NCI-H524 treated with DMSO at 0.1 percent for 48 hours (cell line): Measurements from ENCODE around the gene NEDD4L.
A peak's percentile ranks its signal among the peaks of the same experiment; 100 is the strongest.
"Not testable (repeated sequence)": the region's sequence is repeated elsewhere in the genome, so short reads cannot be mapped to it uniquely, and the experiment has no call there.

Source experiments
- DNase-seq: peaks from one replicate; lab custom pipeline; 2025; lab: John Stamatoyannopoulos, UW

Gene NEDD4L

DNA sequence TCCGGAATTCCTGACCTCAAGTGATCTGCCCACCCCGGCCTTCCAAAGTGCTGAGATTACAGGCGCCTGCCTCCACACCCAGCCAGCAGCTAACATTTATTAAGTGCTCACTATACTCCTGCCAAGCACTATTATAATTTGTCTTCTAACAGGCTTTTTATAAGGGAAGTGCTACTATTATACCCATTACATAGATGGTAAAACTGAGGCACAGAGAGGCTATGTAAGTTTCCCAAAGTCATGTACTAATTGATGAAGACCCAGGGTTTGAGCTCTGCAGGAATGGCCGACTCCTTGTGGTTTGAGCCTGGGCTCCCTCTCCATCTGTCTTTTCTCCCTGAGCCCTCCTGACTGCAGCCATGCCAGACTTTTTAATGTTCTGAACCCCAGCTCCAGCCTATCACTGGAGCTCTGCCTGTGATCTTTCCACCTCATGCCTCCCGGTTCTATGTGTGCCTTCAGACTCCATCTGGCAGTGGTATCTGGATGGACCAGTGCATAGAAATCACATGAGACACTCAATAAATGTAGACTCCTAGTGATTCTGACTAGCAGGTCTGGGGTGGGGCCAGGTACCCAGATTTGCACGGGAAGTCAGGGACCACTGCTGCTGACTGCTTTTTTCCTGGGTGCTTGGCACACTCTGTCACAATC lies 197.1 kb downstream of the NEDD4L start:
- no peak for DNase-seq

DNA sequence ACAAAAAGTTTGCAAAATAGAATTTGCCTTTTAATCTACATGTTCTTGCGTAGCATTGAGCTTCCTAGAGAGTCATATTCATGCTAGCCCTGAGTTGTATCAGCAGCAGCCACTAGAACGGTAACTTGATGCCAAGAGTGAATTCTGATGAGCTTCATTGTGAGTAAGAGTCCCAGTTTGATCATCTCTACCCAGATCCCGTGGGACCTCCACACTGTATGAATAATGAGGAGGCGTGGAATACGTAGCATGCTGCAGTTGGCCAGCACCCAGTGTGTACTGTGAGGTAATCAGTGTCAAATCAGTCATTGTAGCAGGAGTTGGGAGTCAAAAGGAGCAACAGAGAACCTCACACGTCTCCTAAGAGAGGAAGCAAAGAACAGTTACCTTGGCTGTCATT lies 197.9 kb downstream of the NEDD4L start:
- peak; percentile 38 for DNase-seq

DNA sequence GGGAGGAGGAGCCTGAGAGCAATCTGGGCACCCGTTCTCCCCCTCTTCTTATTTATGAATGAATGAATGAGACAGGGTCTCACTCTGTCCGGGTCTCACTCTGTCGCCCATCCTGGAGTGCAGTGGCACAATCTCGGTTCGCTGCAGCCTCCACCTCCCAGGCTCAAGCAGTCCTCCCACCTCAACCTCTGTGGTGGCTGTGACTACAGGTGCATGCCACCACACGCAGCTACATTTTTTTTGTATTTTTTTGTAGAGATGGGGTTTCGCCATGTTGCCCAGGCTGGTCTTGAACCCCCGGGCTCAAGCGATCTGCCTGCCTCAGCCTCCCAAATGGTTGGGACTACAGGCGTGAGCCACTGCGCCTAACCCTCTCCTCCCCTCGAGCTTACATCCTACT lies 198.4 kb downstream of the NEDD4L start:
- no peak for DNase-seq

DNA sequence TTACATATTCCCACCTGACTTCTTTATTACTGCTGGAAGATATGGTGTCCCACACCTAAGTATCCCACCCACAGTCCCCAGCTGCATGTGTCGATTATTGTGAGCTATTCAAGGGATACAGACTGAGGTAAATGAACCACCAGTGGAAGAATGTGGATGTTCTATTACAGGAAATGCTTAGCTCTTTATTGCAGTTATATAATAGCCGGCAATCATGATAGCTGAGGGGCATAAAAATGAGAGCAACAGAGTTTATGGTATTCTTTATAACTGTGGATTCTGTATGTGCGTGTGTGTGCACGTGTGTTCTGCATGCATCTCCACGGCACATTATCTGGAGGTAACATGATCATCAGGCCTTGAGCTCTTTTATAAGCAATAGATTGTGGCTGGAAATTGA lies 198.9 kb downstream of the NEDD4L start:
- DNase-seq, result no peak

DNA sequence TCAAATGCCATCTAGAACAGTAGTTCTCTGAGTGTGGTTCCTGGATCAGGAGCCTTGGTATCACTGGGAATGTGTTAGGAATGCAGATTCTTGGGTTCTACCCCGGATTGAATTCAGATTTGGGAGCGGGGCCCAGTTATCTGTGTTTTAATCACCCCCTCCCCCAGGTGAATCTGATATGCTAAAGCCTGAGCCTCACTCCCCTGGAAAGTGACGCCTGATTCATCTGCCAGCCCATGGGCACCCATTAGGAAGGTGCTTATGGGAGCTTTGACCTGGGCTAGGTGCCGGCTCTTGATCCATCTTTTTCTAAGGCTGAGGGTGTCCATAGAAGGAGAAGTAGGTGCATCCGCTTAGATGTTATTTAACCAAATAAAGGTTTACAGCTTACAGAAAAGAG lies 199.4 kb downstream of the NEDD4L start:
- no peak for DNase-seq

DNA sequence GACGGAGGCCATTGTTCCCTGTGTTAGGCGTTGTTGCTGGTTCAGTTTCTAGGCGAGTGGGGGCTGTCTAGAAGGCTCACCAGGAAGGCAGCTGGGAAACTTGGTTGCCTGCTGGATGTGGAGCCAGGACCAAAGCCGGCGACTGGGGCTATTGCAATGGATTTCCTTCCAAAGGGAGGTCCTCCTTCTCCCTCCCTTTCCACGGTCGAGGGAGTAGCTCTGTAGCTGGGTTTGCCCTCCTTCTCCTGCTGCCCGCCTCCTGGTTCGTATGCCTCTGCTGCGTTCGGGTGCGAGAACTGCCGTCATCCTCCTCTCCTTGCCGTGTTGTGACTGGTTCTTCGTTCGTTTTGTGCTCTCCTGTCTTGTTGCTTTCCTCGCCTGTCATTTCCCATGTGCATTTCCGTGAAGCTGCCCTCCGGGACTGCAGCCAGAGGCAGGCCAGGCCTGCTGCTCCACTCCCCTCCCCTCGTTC lies 203.4 kb downstream of the NEDD4L start:
- no peak for DNase-seq

DNA sequence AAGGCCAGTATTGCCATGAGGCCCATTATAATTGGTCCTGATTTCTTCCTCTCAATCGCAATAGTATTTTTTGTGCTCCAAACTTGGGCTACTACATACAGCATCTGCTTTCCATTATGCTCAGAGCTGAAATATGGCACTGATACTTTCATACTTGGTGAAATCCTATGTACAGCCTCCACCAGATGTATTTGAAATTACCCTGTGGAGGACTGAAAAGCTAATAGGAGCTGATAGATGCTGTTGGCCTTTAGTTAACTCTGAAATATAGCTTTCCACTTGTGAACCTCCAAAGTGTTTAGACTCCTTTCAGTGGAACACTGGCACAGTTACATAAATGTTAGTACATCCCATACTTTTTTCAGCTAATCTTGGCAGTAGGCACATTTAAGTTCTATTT lies 205.7 kb downstream of the NEDD4L start:
- DNase-seq, result no peak

DNA sequence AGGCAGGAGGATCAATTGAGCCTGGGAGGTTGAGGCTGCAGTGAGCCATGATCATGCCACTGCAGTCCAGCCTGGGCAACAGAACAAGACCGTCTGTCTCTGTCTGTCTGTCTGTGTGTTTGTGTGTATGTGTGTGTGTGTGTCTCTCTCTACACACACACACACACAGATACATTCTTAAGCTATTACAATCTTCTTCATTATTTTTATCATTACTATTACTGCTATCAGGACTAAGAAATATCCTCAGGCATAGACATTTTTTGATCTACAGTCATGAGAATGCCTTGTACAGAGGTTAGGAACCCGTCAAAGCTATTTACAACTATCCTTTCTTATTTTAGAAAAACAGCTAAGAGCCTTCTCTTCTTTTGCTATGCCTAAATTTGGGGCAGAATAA lies 207.4 kb downstream of the NEDD4L start:
- DNase-seq, result no peak

DNA sequence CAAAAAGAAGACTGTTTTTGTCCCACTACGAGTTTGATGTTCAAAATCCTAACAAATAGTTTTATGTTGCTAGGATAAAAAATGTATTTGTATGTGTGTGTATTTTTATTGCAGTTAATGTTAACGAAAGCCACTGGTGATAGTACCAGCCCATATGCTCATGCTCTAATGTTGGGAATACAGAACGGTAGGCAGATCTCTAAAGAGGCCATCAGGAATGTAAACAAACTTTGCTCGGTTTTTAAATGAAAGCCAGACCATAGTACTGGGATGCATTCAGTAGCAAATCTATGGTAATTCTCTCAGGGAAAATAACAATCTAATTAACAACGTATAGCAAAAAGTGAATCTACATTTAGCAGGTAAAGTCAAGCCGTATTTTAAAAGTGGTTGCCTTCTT lies 208.1 kb downstream of the NEDD4L start:
- no peak for DNase-seq

DNA sequence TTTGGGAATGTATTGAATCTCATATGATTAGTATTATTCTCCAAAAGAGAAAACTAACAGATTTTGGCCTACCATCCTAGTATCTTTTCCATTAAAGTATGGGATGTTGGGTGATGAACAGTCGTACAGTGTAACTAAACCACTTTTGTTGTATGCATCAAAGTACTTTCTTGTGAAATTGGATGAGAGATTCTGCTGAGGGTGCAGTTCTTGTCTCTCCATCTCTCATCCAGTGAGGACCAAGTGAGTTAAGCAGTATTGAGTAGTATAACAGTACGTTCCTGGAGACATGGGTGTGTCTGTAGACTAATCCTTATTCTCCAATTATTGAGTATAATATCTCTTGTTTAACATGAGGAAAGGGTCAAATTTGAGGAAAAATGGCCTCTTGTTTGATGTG lies 209.3 kb downstream of the NEDD4L start:
- no peak for DNase-seq

DNA sequence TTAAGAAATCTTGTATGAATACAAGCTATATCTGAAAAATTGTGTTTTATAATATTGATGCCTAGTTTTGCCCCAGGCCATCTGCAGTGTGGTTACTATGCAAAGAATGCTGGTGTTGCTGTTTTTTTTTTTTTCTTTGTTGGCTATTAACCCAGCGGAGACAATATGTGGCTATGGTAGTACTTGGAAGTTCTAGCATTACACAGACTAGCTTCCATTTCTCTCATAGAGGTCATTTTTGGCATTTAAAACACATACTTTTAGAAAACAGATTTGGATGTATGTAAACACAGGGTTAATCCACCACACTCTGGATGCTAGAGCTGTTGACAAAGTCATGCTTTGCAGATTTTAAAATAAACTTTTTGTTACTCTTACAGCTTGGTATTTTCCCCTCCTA lies 209.8 kb downstream of the NEDD4L start:
- no peak for DNase-seq

DNA sequence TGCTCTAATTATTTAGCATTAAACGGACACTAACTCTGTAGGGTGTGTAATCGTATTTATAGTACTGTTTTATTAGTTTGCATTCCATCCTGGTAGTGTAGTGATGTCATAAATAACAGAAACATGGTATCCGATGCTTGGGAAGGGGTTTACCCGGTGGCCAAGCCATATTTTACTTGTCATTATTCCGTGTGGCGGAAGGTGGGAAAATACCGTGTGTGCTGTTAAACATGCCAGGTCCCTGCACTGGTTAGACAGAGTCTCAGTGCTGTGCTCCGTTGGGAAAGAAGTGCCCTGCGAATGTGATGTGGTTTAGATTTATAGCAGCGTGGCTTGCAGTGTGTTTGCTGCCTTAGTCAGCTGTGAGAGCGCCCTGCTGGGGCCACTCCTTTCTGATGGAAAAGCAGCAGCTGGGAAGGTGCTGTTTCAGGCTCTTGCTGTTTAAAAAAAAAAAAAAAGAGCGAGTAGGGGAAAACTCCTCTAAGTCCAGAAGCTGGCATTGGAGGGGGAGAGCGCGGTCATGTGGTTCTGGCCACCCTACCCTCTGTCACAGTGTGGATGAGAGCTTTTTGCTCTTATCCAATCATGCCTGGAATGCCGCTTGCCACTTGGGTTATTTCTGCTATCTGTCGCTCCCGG lies 211.0 kb downstream of the NEDD4L start:
- DNase-seq, result no peak

DNA sequence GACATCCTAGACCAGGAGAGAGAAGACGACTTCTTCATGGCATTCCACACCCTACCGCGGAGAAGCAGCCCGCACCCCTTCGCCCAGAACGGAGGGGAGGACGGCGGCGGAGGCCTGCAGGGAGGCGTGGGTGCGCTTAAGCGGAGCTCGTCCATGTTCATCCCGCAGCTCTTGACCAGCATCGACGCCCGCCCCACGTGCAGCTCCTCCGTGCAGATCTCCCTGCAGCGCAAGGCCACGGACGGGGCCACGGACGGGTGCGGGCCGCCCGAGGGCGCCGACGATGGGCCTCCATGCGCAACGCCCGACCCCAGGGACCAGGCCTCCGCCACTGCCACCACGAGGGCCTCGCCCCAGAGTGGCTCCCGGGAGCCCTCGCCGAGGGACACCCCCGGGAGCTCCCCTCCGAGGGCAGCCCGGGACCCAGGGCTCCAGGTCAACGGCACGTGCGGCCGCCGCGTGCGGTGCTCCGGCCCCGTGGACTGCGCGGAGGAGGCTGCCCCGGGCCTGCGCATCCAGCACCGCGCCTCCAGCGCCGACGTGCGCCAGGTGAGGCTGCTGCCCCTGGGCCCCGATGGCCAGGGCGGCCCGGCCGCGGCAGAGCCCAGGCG lies 211.8 kb downstream of the NEDD4L start:
- DNase-seq, result no peak

DNA sequence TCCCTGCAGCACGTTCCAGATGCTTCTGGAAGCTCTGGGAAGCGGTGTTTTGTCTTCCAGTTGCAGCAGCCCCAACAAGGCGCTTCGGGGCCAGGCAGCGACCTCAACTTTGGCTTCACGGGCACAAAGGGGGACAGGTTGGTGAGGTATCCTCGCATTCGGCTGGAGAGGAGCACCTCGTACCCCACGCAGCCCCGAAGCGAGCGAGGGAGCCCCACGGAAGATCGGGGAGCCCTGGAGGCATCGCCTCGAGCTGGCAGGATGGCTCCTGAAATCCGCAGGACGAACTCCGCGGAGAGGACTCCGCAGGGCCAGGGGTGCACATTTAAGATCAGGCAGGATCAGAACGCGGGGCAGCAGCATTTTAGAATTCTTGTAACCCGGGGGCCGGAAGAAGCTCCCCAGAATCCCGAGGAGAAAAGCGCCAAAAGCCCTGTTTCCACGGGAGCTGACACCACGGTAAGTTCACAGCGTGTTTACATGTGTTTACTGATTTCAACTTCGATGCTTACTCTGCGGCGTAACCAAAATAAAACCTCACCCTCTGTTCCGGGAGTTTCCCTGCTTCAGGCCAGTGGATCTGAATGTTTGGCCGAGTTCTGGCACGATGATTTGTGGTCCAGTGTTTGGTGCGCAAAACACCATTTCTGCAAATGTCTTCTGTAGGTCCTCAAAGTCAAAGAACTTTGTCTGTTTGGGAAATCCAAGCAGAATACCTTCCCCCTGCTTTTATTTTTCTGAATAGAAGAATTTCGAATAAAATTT lies 212.5 kb downstream of the NEDD4L start:
- DNase-seq, result no peak

DNA sequence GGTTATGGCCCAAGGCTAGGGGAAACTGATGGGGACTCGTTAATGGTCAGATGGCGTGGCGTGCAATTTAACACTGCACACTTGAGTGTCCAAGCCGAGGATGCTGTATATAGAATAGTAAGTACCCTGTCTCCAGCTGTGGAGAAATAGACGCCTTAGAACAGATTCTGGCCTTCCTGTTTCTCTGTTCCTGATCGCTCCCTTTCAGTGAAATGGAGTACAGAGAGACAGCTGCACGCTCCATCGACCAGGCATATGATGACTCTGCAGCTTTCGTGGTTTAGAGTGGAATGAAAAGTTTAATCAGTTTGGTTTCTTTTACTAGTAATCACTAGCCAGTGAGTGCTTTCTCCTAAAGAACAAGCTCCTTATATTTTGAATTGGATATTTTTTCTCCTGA lies 213.4 kb downstream of the NEDD4L start:
- DNase-seq, result no peak

DNA sequence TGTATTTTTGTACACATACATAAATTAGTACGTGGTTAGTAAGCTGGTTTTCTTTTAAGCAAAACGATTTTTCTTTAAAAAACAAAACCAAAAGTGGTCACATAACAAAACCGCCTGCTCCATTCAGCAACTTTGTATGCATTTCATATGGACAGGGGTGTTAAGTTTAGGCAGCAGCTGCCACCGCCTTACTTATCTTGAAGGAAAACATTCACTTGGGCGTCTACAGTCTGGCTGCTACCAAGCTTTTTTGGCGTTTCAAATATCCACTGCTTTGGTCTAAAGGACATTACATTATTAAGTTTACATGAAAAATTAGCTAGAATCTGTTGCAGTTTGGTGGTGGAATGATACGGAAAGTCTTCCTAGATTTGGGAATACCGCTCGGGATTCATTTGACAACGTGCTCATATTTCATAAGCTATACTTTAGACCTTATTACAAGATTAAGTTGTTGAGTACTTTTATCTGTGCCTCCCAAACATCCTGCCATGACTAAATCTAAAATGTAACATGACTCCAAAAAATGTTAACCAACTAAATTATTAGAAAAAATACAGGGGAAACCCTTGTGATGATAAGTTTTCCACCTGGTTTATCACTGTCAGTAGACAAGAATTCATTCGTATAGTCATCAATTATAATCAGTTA lies 214.8 kb downstream of the NEDD4L start:
- no peak for DNase-seq

DNA sequence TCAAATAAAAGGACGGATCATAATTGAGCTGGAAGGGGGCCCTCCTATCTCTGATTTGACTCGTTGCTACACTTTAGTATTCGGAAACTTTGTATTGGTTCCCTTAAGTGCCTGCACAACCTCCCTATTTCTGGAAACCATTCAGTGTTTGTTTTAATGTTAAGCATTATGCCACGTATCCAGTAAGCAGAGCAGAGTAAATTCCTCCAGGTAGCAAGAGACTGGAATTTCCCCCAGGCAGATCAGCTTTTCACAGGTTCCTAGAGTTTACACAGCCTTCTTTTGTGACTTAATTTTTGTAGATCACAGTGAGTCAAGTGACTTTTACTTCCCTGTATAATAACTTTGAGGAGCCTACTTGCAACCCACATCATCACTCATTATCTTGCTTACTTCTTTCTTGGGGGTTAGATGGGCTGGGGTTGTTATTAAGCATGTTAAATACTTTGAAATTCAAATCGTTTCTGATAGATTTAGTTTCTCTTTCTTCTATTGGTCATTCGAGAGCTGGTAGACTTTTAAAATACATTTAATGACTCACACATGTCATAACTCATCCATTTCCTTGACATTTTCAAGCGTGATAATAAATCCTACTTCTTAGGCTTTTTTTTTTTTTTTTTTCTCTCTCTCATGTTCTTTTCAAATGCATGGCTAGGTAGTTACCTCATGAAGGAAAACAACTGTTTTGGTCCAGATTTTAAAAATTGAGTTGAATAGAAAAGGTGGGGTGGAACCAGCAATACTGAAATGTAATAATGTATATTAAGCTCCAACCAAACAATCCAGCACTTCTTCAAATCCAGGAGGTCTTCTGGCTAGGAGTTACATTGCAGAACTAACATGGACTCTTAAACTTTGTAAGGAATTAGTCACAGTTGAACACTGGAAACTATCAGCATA lies 219.3 kb downstream of the NEDD4L start:
- no peak for DNase-seq

DNA sequence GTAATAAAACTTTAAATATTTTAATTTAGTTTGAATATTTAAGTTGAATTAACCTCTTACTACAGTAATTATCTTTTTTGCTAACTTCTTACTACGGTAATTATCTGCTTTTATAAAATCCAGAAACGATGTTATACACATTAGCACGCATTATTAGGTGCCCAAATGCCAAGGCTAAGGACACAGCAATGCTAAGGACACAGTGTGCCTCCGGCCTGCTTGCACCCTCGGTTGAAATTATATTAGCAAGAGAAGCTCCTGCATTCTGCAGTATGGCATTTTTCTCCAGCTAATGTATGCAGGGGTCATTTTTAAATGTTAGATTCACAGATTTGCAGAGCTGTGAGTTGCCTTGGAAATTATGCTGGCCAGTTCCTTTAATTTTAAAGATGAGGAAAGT lies 220.0 kb downstream of the NEDD4L start:
- DNase-seq, result no peak

DNA sequence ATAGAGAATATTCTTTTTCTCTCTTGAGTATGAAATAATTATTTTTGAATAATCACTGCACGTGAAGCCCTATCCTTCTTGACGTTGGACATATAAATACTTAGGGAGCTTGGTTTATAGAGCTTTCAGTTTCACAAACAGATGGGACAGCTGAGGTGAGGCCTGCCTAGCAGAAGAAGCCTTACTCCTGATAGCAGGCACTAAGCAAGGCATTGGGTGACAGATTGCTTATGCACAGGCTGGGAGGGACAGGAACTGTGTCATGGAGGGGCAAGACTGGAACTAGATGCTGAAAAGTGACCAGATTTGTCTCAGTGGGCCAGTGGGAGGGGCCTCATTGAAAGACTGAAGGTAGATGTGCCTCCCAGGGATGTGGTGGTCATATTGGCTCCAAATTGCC lies 220.8 kb downstream of the NEDD4L start:
- DNase-seq, result no peak

DNA sequence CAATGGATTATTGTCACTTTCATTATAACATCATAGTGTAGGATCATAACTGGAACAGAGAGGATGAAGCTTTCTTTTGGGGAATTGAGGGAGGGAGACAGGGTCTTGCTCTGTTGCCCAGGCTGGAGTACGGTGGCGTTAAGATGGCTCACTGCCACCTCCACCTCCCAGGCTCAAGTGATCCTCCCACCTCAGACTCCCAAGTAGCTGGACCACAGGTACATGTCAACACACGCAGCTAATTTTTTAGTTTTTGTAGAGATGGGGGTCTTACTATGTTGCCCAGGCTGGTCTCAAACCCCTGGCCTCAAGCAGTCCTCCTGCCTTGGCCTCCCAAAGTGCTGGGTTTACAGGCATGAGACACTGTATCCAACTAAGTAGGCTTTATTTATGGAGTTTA lies 221.5 kb downstream of the NEDD4L start:
- not testable (repeated sequence) for DNase-seq

DNA sequence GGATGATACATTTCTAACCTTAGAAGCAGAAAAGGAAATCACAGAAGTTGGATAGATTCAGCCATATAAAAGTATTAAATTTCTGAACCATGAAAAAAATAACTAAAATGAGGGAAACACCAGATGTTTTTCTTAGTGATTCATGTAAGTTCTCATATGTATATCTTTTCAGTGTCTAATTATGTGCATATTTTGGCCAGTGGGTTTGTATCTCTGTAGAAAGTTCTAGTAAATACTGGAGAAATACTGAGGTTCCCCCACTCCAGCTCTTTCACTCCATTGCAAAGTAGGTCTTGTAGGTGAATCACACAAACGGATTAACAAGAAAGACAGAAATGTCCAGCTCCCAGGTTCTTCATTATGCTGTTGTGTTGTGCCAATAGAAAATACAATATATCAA lies 222.3 kb downstream of the NEDD4L start:
- DNase-seq, result no peak
